K562 (cell line): Measurements from ENCODE around the gene CTDSP2. TPM values are rescaled to one million over a fixed set of nuclear protein-coding genes. Genes with fewer than 3 reads are reported as not detected.

Experiments
- ATAC-seq: fragments of 200-7000 bp; cut with Tn5 transposase; 3 replicates; pipeline ENCODE4 v1.9.1; 2020; ENCODE audit warnings: moderate library complexity
- BruUV-seq: library from RNA; stranded (reverse); fragments of 400-500 nt; replicated peaks from 2 replicates; lab custom pipeline; 2021; lab: Mats Ljungman, UMichigan
- CTCF ChIA-PET: fragments of 300-600 bp; formaldehyde crosslinking; extraction: SDS; loops from one replicate; lab custom pipeline; 2021; ENCODE audit warnings: low intra/inter-chr PET ratio; lab: Yijun Ruan, JAX
- POLR2A ChIA-PET: fragments of 300-600, 350-650 bp; sonication (Branson Sonifier 250); formaldehyde crosslinking; extraction: SDS; loops from one replicate; lab custom pipeline; 2021; ENCODE audit warnings: antibody characterized with exemption, inconsistent platforms; lab: Yijun Ruan, JAX
- DNase-seq, 4 experiments: peaks; one replicate each; pipeline versions ENCODE4 v3.0.0 to v3.0.0-alpha.2; 2011 to 2018; ENCODE audit warnings: low spot score in 3 of 4, mixed read lengths in 3 of 4; ENCODE audit errors: extremely low read depth in 1 of 4
- FAIRE-seq: peaks from 2 replicates; lab custom pipeline; 2011; peaks lifted over from hg19 to GRCh38; lab: Jason Lieb, UNC
- H2AFZ ChIP-seq: 2 replicates; pipeline ENCODE4 v1.6.0; 2011; ENCODE audit warnings: low read depth, low read length, control low read depth, inconsistent platforms
- H3K27ac ChIP-seq: fragments of 200-600 bp; 3 replicates; pipeline ENCODE4 v1.8.0; 2011; ENCODE audit warnings: low read depth, mild to moderate bottlenecking, control low read depth, inconsistent platforms, low read length, moderate library complexity, mixed read lengths; ENCODE audit errors: extremely low read depth
- H3K27me3 ChIP-seq, 2 experiments: fragments of 300-600 bp in 1 of 2; 2 replicates in 1 of 2; 3 replicates in 1 of 2; pipeline versions ENCODE4 v1.6.0 to v1.8.0; 2011; ENCODE audit warnings: inconsistent platforms in 2 of 2, low read length in 2 of 2, mild to moderate bottlenecking in 1 of 2, mixed read lengths in 1 of 2, moderate library complexity in 1 of 2; ENCODE audit not compliant: control insufficient read depth in 2 of 2, insufficient read depth in 2 of 2
- H3K36me3 ChIP-seq: fragments of 300-600 bp; 3 replicates; pipeline ENCODE4 v1.8.0; 2011; ENCODE audit warnings: mild to moderate bottlenecking, low read length, inconsistent platforms; ENCODE audit not compliant: control insufficient read depth, insufficient read depth
- H3K4me1 ChIP-seq, 2 experiments: fragments of 200-600 bp in 1 of 2; replicated peaks in 1 of 2; 2 replicates in 1 of 2; 3 replicates in 1 of 2; pipeline versions ENCODE4 v1.5.1 to v1.8.0; 2011; ENCODE audit warnings: inconsistent platforms in 2 of 2, low read length in 2 of 2, mild to moderate bottlenecking in 1 of 2, mixed read lengths in 1 of 2, moderate library complexity in 1 of 2; ENCODE audit not compliant: control insufficient read depth in 2 of 2, insufficient read depth in 2 of 2
- H3K4me2 ChIP-seq: 2 replicates; pipeline ENCODE4 v1.6.1; 2011; ENCODE audit warnings: low read length, control low read depth, inconsistent platforms, mixed read lengths; ENCODE audit not compliant: insufficient read depth
- H3K4me3 ChIP-seq: fragments of 200-600 bp; sonication (generic), shearing (Covaris generic); 2 replicates; pipeline ENCODE4 v1.5.1; 2016; ENCODE audit warnings: control low read depth, inconsistent platforms
- H3K79me2 ChIP-seq: fragments of 200-600 bp; 3 replicates; pipeline ENCODE4 v1.8.0; 2011; ENCODE audit warnings: low read length, inconsistent platforms; ENCODE audit not compliant: control insufficient read depth, insufficient read depth
- H3K9ac ChIP-seq, 2 experiments: 2 replicates each; pipeline versions ENCODE4 v1.6.0 to v1.6.1; 2011; ENCODE audit warnings: low read depth in 2 of 2, low read length in 2 of 2, control low read depth in 1 of 2, inconsistent platforms in 1 of 2, mild to moderate bottlenecking in 1 of 2, mixed read lengths in 1 of 2; ENCODE audit not compliant: insufficient read depth in 1 of 2
- H3K9me1 ChIP-seq: one replicate; pipeline ENCODE4 v1.6.0; 2011; ENCODE audit warnings: inconsistent platforms, mild to moderate bottlenecking, low read length, moderate library complexity; ENCODE audit not compliant: control insufficient read depth, insufficient read depth
- H3K9me3 ChIP-seq: replicated peaks from 2 replicates; pipeline ENCODE4 v1.5.1; 2011; ENCODE audit warnings: low read depth, low read length, inconsistent platforms; ENCODE audit not compliant: control insufficient read depth, insufficient read depth
- H4K20me1 ChIP-seq: replicated peaks from 2 replicates; pipeline ENCODE4 v1.6.1; 2011; ENCODE audit warnings: low read length, inconsistent platforms, mixed read lengths; ENCODE audit not compliant: control insufficient read depth, insufficient read depth
- CSDE1 ChIP-seq, 2 experiments: fragments of 450-650 bp; IDR thresholded peaks; 2 replicates each; pipeline ENCODE4 v1.6.1; 2016; ENCODE audit warnings: mild to moderate bottlenecking in 1 of 2
- ETV5 ChIP-seq: sonication (generic); formaldehyde crosslinking; IDR thresholded peaks from 2 replicates; pipeline ENCODE4 v1.4.0; 2020; ENCODE audit warnings: low read depth, mild to moderate bottlenecking, missing genetic modification reagents
- FOXP4 ChIP-seq: sonication (generic); formaldehyde crosslinking; IDR thresholded peaks from 2 replicates; pipeline ENCODE4 v1.8.0; 2022; ENCODE audit warnings: mild to moderate bottlenecking, missing genetic modification reagents, borderline replicate concordance
- HDAC2 ChIP-seq: fragments of 450-650 bp; IDR thresholded peaks from 2 replicates; pipeline ENCODE4 v1.6.1; 2016; ENCODE audit warnings: mild to moderate bottlenecking
- HNRNPLL ChIP-seq: fragments of 200-400 bp; formaldehyde crosslinking; IDR thresholded peaks from 2 replicates; pipeline ENCODE4 v1.6.1; 2017; ENCODE audit warnings: low read length, low read depth, mild to moderate bottlenecking; ENCODE audit not compliant: poor library complexity, severe bottlenecking
- MEF2A ChIP-seq: IDR thresholded peaks from 2 replicates; pipeline ENCODE4 v1.6.1; 2011; ENCODE audit warnings: low read depth, mild to moderate bottlenecking, low read length, moderate library complexity; ENCODE audit not compliant: control insufficient read depth
- SREBF2 ChIP-seq: sonication (generic); formaldehyde crosslinking; IDR thresholded peaks from 2 replicates; pipeline ENCODE4 v1.4.0; 2020; ENCODE audit warnings: mild to moderate bottlenecking, missing genetic modification reagents
- YY1 ChIP-seq, 3 experiments: IDR thresholded peaks; 2 replicates each; pipeline ENCODE4 v1.6.1; 2011; ENCODE audit warnings: low read length in 2 of 3, mild to moderate bottlenecking in 2 of 3, moderate library complexity in 2 of 3, borderline replicate concordance in 1 of 3, control low read depth in 1 of 3, low read depth in 1 of 3; ENCODE audit not compliant: insufficient read depth in 3 of 3, insufficient replicate concordance in 2 of 3, control insufficient read depth in 1 of 3, insufficient read length in 1 of 3; ENCODE audit errors: extremely low read depth in 1 of 3
- WGBS: fragments of 100-300 bp; shearing (Covaris generic); methylation state at CpG from one replicate; pipeline ENCODE4 v1.1.6; 2016; ENCODE audit warnings: low coverage, mixed read lengths; ENCODE audit not compliant: insufficient coverage; ENCODE audit errors: missing lambda C conversion rate; 5-methylcytosine and 5-hydroxymethylcytosine counted together
- in situ Hi-C: fragments of 300-500 bp; cut with MboI; formaldehyde crosslinking; loops from 4 replicates; pipeline ENCODE4 v1.15.0; 2018; ENCODE audit warnings: inconsistent platforms, mixed read lengths
- intact Hi-C: fragments of 100-400 bp; cut with micrococcal nuclease; formaldehyde crosslinking; loops from 2 replicates; pipeline ENCODE4 v1.14.2; 2022
- polyA plus RNA-seq, 8 experiments: library from polyadenylated mRNA; depleted of rRNA in 4 of 8; stranded (reverse) in 5 of 8; unstranded in 3 of 8; fragments of >200 nt; fragmentation: Nextera tagmentation in 2 of 8; fragmentation: Illumina TruSeq in 1 of 8; extraction: Ambion mirVana in 2 of 8; extraction: Trizol in 1 of 8; gene quantifications; 2 replicates each; pipeline versions ENCODE4 v1.2.1 to v1.2.3, GENCODE V29; 2011 to 2014; ENCODE audit warnings: inconsistent platforms in 1 of 8, missing spikeins in 1 of 8
- total RNA-seq, 7 experiments: library from RNA; depleted of rRNA in 6 of 7; stranded (reverse); fragments of >200 nt in 6 of 7; fragmentation: Illumina TruSeq in 2 of 7; extraction: Trizol in 2 of 7; gene quantifications; 2 replicates each; pipeline versions ENCODE4 v1.2.1 to v1.2.3, GENCODE V29; 2011 to 2021; ENCODE audit warnings: low replicate concordance in 1 of 7

CTDSP2 gene
- total and polyA plus RNA-seq, 9 of the 15 experiments (the other 6 are each of a cell fraction or from before 2014, with no cell fraction given) = 20.4 to 108 (median 47.7) TPM

GRCh38 chr12:57865084-57865751 is 18.7 kb upstream of the CTDSP2 start (continued):
- TF ChIP-seq FOXP4 (no peak), CSDE1 (IDR thresholded peaks at IDR 0.05) (no peak), HNRNPLL (peak; percentile 41), SREBF2 (CRISPR knock-in tag) (no peak), YY1 (IDR thresholded peaks at IDR 0.05; ENCODE audit: borderline replicate concordance in 1 of 3, control insufficient read depth in 1 of 3, extremely low read depth in 1 of 3, insufficient read depth in 3 of 3, insufficient read length in 1 of 3, insufficient replicate concordance in 2 of 3, low read depth in 1 of 3, low read length in 2 of 3) (no peak)

- Histone ChIP-seq H3K4me1 (peaks cover 6 to 20% of the 10 kb centered on the region in 2 experiments; a peak in 4 of 5 replicates), H4K20me1 (no peaks in the 10 kb centered on the region)
- TF ChIP-seq ETV5 (no peak), MEF2A (no peak), HDAC2 (0 out of 2 replicates have a peak, but pooled peaks have one; percentile 13)
- TF ChIP-seq, all 486 proteins: peak for 1
- Histone ChIP-seq H3K27ac (no peak overlapping the region), H3K79me2 (no peaks in the 10 kb centered on the region), H3K9ac (peak overlapping the region; percentile 55 to 94; a peak in 2 of 4 replicates), H2AFZ (peak overlapping the region; percentile 90), H3K36me3 (no peaks in the 10 kb centered on the region), H3K9me1 (no peaks in the 10 kb centered on the region), H3K9me3 (no peaks in the 10 kb centered on the region), H3K4me3 (peak overlapping the region; percentile 42; the same call in 1 of the 2 replicates), H3K27me3 (no peaks in the 10 kb centered on the region), H3K4me2 (peak overlapping the region; percentile 38; the same call in 1 of the 2 replicates)
- ATAC-seq (0 out of 3 replicates have a peak, but pooled peaks have one; percentile 9), FAIRE-seq (no peak), DNase-seq (no peak)
- WGBS = 38% methylated on average over 8 of the region's 8 CpGs
- intact Hi-C loops (loop anchor here (2.0 kb wide), 1 partner anchor 18 kb away; the partner anchor contains the start of gene CTDSP2), in situ Hi-C loops (no loop called here)
- ChIA-PET CTCF (no interaction called here), POLR2A (interaction anchor here (0.6 to 2.2 kb wide), 15 partner anchors 7 to 41 kb away, joined by 3 to 14 read pairs (median 5); partner anchors contain the start of gene CTDSP2)
- BruUV-seq = no TSS peak
Measured at GRCh38 chr12:57864442-57865083, 18.0 kb upstream of the CTDSP2 start.
